GM12878 (cell line): Measurements from ENCODE around the gene IL16. TPM values are rescaled to one million over a fixed set of nuclear protein-coding genes. Genes with fewer than 3 reads are reported as not detected.

Source experiments
- ASH2L ChIP-seq: fragments of 300-600, 200-600 bp; sonication (generic); IDR thresholded peaks from 2 replicates; pipeline ENCODE4 v1.6.1; 2017; ENCODE audit warnings: low read depth, mild to moderate bottlenecking, borderline replicate concordance
- BACH1 ChIP-seq: fragments of 450-650 bp; IDR thresholded peaks from 2 replicates; pipeline ENCODE4 v1.6.1; 2017; ENCODE audit warnings: mild to moderate bottlenecking, borderline replicate concordance
- BCL11A ChIP-seq: IDR thresholded peaks from 2 replicates; pipeline ENCODE4 v1.6.1; 2011; ENCODE audit warnings: low read depth, low read length
- BRCA1 ChIP-seq: IDR thresholded peaks from 2 replicates; pipeline ENCODE4 v1.6.1; 2011; ENCODE audit warnings: low read depth, low read length, improper control_type of control experiment
- CBFB ChIP-seq: IDR thresholded peaks from 2 replicates; pipeline ENCODE4 v1.6.1; 2016; ENCODE audit warnings: antibody characterized with exemption, low read depth
- CHD2 ChIP-seq: IDR thresholded peaks from 2 replicates; pipeline ENCODE4 v1.6.1; 2011; ENCODE audit warnings: low read depth, low read length, improper control_type of control experiment, borderline replicate concordance
- EED ChIP-seq: sonication (generic); IDR thresholded peaks from 2 replicates; pipeline ENCODE4 v1.6.1; 2016; ENCODE audit warnings: antibody characterized with exemption, low read depth
- EGR1 ChIP-seq, 2 experiments: IDR thresholded peaks; 1 replicate in 1 of 2; 2 replicates in 1 of 2; pipeline ENCODE4 v1.6.1; 2011 to 2012; ENCODE audit warnings: low read depth in 2 of 2, low read length in 2 of 2, borderline replicate concordance in 1 of 2, mild to moderate bottlenecking in 1 of 2, moderate library complexity in 1 of 2
- EP300 ChIP-seq, 2 experiments: fragments of 150-350 bp in 1 of 2; IDR thresholded peaks; 2 replicates each; pipeline ENCODE4 v1.6.1; 2011 to 2012; ENCODE audit warnings: low read depth in 2 of 2, low read length in 2 of 2, borderline replicate concordance in 1 of 2, improper control_type of control experiment in 1 of 2, inconsistent platforms in 1 of 2; ENCODE audit not compliant: control insufficient read depth in 1 of 2
- ETV6 ChIP-seq, 2 experiments: fragments of 450-650 bp in 1 of 2; IDR thresholded peaks in 1 of 2; conservative IDR thresholded peaks in 1 of 2; 2 replicates each; pipeline ENCODE4 v1.6.1; 2014; ENCODE audit warnings: antibody characterized with exemption in 1 of 2, borderline replicate concordance in 1 of 2, low read depth in 1 of 2, mild to moderate bottlenecking in 1 of 2, moderate library complexity in 1 of 2
- FOS ChIP-seq: IDR thresholded peaks from 3 replicates; pipeline ENCODE4 v1.6.1; 2011; ENCODE audit warnings: borderline replicate concordance; ENCODE audit not compliant: insufficient read length; ENCODE audit errors: extremely low read depth
- IKZF2 ChIP-seq, 2 experiments: fragments of 450-650 bp; IDR thresholded peaks; 2 replicates each; pipeline ENCODE4 v1.6.1; 2017; ENCODE audit warnings: mild to moderate bottlenecking in 2 of 2, moderate library complexity in 2 of 2
- MEF2B ChIP-seq: fragments of 450-650 bp; IDR thresholded peaks from 2 replicates; pipeline ENCODE4 v1.6.1; 2018; ENCODE audit warnings: mild to moderate bottlenecking, moderate library complexity; ENCODE audit not compliant: partially characterized antibody, poor library complexity, severe bottlenecking
- MTA2 ChIP-seq: fragments of 450-650 bp; IDR thresholded peaks from 2 replicates; pipeline ENCODE4 v1.6.1; 2016; ENCODE audit warnings: low read depth, mild to moderate bottlenecking, moderate library complexity
- NBN ChIP-seq: fragments of 450-650 bp; IDR thresholded peaks from 2 replicates; pipeline ENCODE4 v1.6.1; 2016
- NR2C1 ChIP-seq: fragments of 450-650 bp; IDR thresholded peaks from 2 replicates; pipeline ENCODE4 v1.6.1; 2017; ENCODE audit warnings: antibody characterized with exemption, mild to moderate bottlenecking, moderate library complexity
- PAX5 ChIP-seq: IDR thresholded peaks from 2 replicates; pipeline ENCODE4 v1.6.1; 2011; ENCODE audit warnings: low read depth, low read length, borderline replicate concordance
- POU2F2 ChIP-seq: IDR thresholded peaks from 3 replicates; pipeline ENCODE4 v1.6.1; 2011; ENCODE audit warnings: low read depth, mild to moderate bottlenecking, low read length, borderline replicate concordance
- RCOR1 ChIP-seq: conservative IDR thresholded peaks from 2 replicates; pipeline ENCODE4 v1.6.1; 2012; ENCODE audit warnings: low read depth, low read length, improper control_type of control experiment
- RELA ChIP-seq: fragments of 450-650 bp; IDR thresholded peaks from 2 replicates; pipeline ENCODE4 v1.8.0; 2014; ENCODE audit warnings: borderline replicate concordance; ENCODE audit not compliant: partially characterized antibody
- SP1 ChIP-seq: IDR thresholded peaks from one replicate; pipeline ENCODE4 v1.6.1; 2011; ENCODE audit warnings: low read depth, low read length
- TAF1 ChIP-seq: IDR thresholded peaks from 2 replicates; pipeline ENCODE4 v1.6.1; 2011; ENCODE audit warnings: mild to moderate bottlenecking, low read depth, low read length, borderline replicate concordance
- TCF12 ChIP-seq: IDR thresholded peaks from 2 replicates; pipeline ENCODE4 v1.6.1; 2011; ENCODE audit warnings: low read depth, mild to moderate bottlenecking, low read length
- YBX1 ChIP-seq: fragments of 450-650 bp; IDR thresholded peaks from 2 replicates; pipeline ENCODE4 v1.6.1; 2016; ENCODE audit warnings: antibody characterized with exemption
- YY1 ChIP-seq: IDR thresholded peaks from 2 replicates; pipeline ENCODE4 v1.6.1; 2011; ENCODE audit warnings: low read depth, mild to moderate bottlenecking, low read length
- ZBTB33 ChIP-seq: fragments of 450-650 bp; IDR thresholded peaks from 2 replicates; pipeline ENCODE4 v1.6.1; 2017; ENCODE audit warnings: mild to moderate bottlenecking
- ZNF24 ChIP-seq: fragments of 450-650 bp; IDR thresholded peaks from 2 replicates; pipeline ENCODE4 v1.6.1; 2017; ENCODE audit warnings: antibody characterized with exemption, mild to moderate bottlenecking
- ZZZ3 ChIP-seq: IDR thresholded peaks from 2 replicates; pipeline ENCODE4 v1.6.1; 2011; ENCODE audit warnings: low read depth; ENCODE audit not compliant: control insufficient read depth, insufficient read length
- polyA plus RNA-seq, 11 experiments: library from polyadenylated mRNA; depleted of rRNA in 4 of 11; unstranded in 6 of 11; stranded (reverse) in 5 of 11; fragments of >200 nt; fragmentation: Nextera tagmentation in 4 of 11; fragmentation: Illumina TruSeq in 1 of 11; extraction: Ambion mirVana in 4 of 11; extraction: Trizol in 1 of 11; gene quantifications; 1 replicate in 1 of 11; 2 replicates in 10 of 11; pipeline versions ENCODE4 v1.2.1 to v1.2.3, GENCODE V29; 2011 to 2016; ENCODE audit warnings: inconsistent platforms in 2 of 11, missing spikeins in 2 of 11, low read depth in 1 of 11
- total RNA-seq, 4 experiments: library from RNA; depleted of rRNA in 3 of 4; stranded (reverse); fragments of >200 nt in 3 of 4; fragmentation: Illumina TruSeq in 1 of 4; extraction: Trizol in 1 of 4; gene quantifications; 2 replicates each; pipeline versions ENCODE4 v1.2.1 to v1.2.3, GENCODE V29; 2013 to 2021
- TF ChIP-seq, protein P1 (sequence below): IDR thresholded peaks from 2 replicates; pipeline ENCODE4 v1.6.1; 2012; ENCODE audit warnings: low read depth, low read length, improper control_type of control experiment

The IL16 gene
- total and polyA plus RNA-seq, 10 of the 15 experiments (the other 5 are each of a cell fraction or from before 2014, with no cell fraction given), result 21.7 to 206 (median 44.5) TPM

GRCh38 chr15:81301815-81302399 is 105.2 kb downstream of the IL16 start (continued):
- TF ChIP-seq ZBTB33, result no peak
- peak; percentile 52 for TF ChIP-seq RELA
- TF ChIP-seq RCOR1, result peak; percentile 82; the same call in 1 of the 2 replicates
- peak; percentile 64 for TF ChIP-seq YY1
- TF ChIP-seq MTA2, result peak; percentile 89
- no peak for TF ChIP-seq FOS
- TF ChIP-seq BACH1, result peak; percentile 94; the same call in 1 of the 2 replicates
- TF ChIP-seq ASH2L, result no peak
- TF ChIP-seq NR2C1, result no peak
- peak in 1 of 2 experiments; percentile 99; a peak in 2 of 4 replicates for TF ChIP-seq ETV6 (conservative IDR thresholded peaks at IDR 0.05 in 1 of 2, IDR thresholded peaks at IDR 0.05 in 1 of 2; ENCODE audit: borderline replicate concordance in 1 of 2, low read depth in 1 of 2)
- TF ChIP-seq CHD2, result peak; percentile 83; the same call in 1 of the 2 replicates
- TF ChIP-seq YBX1, result no peak
- TF ChIP-seq EED, result peak; percentile 100
- TF ChIP-seq EGR1 (IDR thresholded peaks at IDR 0.05; ENCODE audit: borderline replicate concordance in 1 of 2, low read depth in 2 of 2, low read length in 2 of 2), result peak in 1 of 2 experiments; percentile 80; a peak in 2 of 3 replicates
- peak; percentile 92 for TF ChIP-seq POU2F2
- peak; percentile 82 for TF ChIP-seq MEF2B
- TF ChIP-seq NBN, result peak; percentile 87
- no peak for TF ChIP-seq ZZZ3
- peak; percentile 99 for TF ChIP-seq IKZF2 (IDR thresholded peaks at IDR 0.05)
- peak; percentile 82 for TF ChIP-seq CBFB
- peak; percentile 80 for TF ChIP-seq TCF12
- peak; percentile 97 for TF ChIP-seq PAX5
- TF ChIP-seq EP300 (IDR thresholded peaks at IDR 0.05; ENCODE audit: borderline replicate concordance in 1 of 2, control insufficient read depth in 1 of 2, low read depth in 2 of 2, low read length in 2 of 2), result peak; percentile 93 to 96
- no peak for TF ChIP-seq BRCA1
- peak; percentile 82 for TF ChIP-seq SP1
- peak; percentile 57; the same call in 1 of the 2 replicates for TF ChIP-seq TAF1
- TF ChIP-seq ZNF24, result peak; percentile 48; the same call in 1 of the 2 replicates
- TF ChIP-seq, protein P1, sequence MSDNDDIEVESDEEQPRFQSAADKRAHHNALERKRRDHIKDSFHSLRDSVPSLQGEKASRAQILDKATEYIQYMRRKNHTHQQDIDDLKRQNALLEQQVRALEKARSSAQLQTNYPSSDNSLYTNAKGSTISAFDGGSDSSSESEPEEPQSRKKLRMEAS, result no peak
- peak; percentile 99 for TF ChIP-seq BCL11A
